H9 (cell line): ENCODE data around the gene LOC128125822.

Experiments used
- DNase-seq: peaks from one replicate; pipeline ENCODE4 v3.0.0-alpha.2; 2017
- H2AFZ ChIP-seq: one replicate; pipeline ENCODE4 v1.6.1; 2013; ENCODE audit warnings: mild to moderate bottlenecking, low read length, control low read depth, moderate library complexity
- H2AK5ac ChIP-seq: 2 replicates; pipeline ENCODE4 v1.6.1; 2013; ENCODE audit warnings: low read length, control low read depth, mixed read lengths; ENCODE audit not compliant: insufficient read length
- H2BK120ac ChIP-seq: one replicate; pipeline ENCODE4 v1.6.1; 2013; ENCODE audit warnings: low read depth, mild to moderate bottlenecking, low read length, control low read depth, inconsistent platforms; ENCODE audit not compliant: poor library complexity, severe bottlenecking
- H2BK12ac ChIP-seq: 2 replicates; pipeline ENCODE4 v1.6.1; 2013; ENCODE audit warnings: low read length, control low read depth, mixed read lengths, low read depth; ENCODE audit not compliant: insufficient read length
- H2BK15ac ChIP-seq: 2 replicates; pipeline ENCODE4 v1.6.1; 2013; ENCODE audit warnings: low read depth, low read length, control low read depth
- H2BK20ac ChIP-seq: one replicate; pipeline ENCODE4 v1.6.1; 2013; ENCODE audit warnings: low read depth, mild to moderate bottlenecking, low read length, control low read depth, inconsistent platforms; ENCODE audit not compliant: poor library complexity, severe bottlenecking
- H2BK5ac ChIP-seq: 2 replicates; pipeline ENCODE4 v1.6.1; 2013; ENCODE audit warnings: low read length, control low read depth, mixed read lengths; ENCODE audit not compliant: insufficient read length
- H3K14ac ChIP-seq: 2 replicates; pipeline ENCODE4 v1.6.1; 2013; ENCODE audit warnings: low read length, control low read depth; ENCODE audit not compliant: insufficient read depth
- H3K18ac ChIP-seq: 2 replicates; pipeline ENCODE4 v1.6.1; 2013; ENCODE audit warnings: low read depth, mild to moderate bottlenecking, mixed read lengths, low read length, control low read depth; ENCODE audit not compliant: insufficient read length
- H3K23ac ChIP-seq: 2 replicates; pipeline ENCODE4 v1.6.1; 2013; ENCODE audit warnings: low read length, control low read depth, mixed read lengths, low read depth; ENCODE audit not compliant: insufficient read length
- H3K23me2 ChIP-seq: 2 replicates; pipeline ENCODE4 v1.6.1; 2013; ENCODE audit warnings: low read depth, mild to moderate bottlenecking, mixed read lengths, low read length, control low read depth; ENCODE audit not compliant: insufficient read length, poor library complexity, severe bottlenecking
- H3K27ac ChIP-seq: 2 replicates; pipeline ENCODE4 v1.5.1; 2013; ENCODE audit warnings: low read length, control low read depth, mixed read lengths, low read depth; ENCODE audit not compliant: insufficient read length
- H3K27me3 ChIP-seq: 2 replicates; pipeline ENCODE4 v1.6.1; 2013; ENCODE audit warnings: low read length, control low read depth, inconsistent platforms; ENCODE audit not compliant: insufficient read depth
- H3K4ac ChIP-seq: 2 replicates; pipeline ENCODE4 v1.6.1; 2013; ENCODE audit warnings: low read depth, mild to moderate bottlenecking, control low read depth, inconsistent platforms, low read length, moderate library complexity
- H3K4me1 ChIP-seq: 2 replicates; pipeline ENCODE4 v1.6.1; 2013; ENCODE audit warnings: low read length, control low read depth, inconsistent platforms; ENCODE audit not compliant: insufficient read depth
- H3K4me2 ChIP-seq: 2 replicates; pipeline ENCODE4 v1.6.1; 2013; ENCODE audit warnings: low read length, control low read depth, mixed read lengths; ENCODE audit not compliant: insufficient read length, insufficient read depth
- H3K56ac ChIP-seq: 2 replicates; pipeline ENCODE4 v1.6.1; 2013; ENCODE audit warnings: low read depth, mild to moderate bottlenecking, mixed read lengths, low read length, control low read depth; ENCODE audit not compliant: insufficient read length
- H3K79me1 ChIP-seq: 2 replicates; pipeline ENCODE4 v1.6.1; 2013; ENCODE audit warnings: low read depth, mild to moderate bottlenecking, moderate library complexity, low read length, control low read depth, inconsistent platforms; ENCODE audit not compliant: insufficient read depth, poor library complexity, severe bottlenecking
- H3K79me2 ChIP-seq: 2 replicates; pipeline ENCODE4 v1.6.1; 2013; ENCODE audit warnings: low read length, control low read depth, inconsistent platforms; ENCODE audit not compliant: insufficient read depth
- H3K9ac ChIP-seq: 2 replicates; pipeline ENCODE4 v1.6.1; 2013; ENCODE audit warnings: low read length, control low read depth, mixed read lengths; ENCODE audit not compliant: insufficient read length; ENCODE audit errors: extremely low read depth
- H3K9me3 ChIP-seq: one replicate; pipeline ENCODE4 v1.6.1; 2013; ENCODE audit warnings: low read depth, low read length, inconsistent platforms; ENCODE audit not compliant: control insufficient read depth
- H3T11ph ChIP-seq: one replicate; pipeline ENCODE4 v1.6.1; 2013; ENCODE audit warnings: mild to moderate bottlenecking, low read length, control low read depth, inconsistent platforms
- H4K20me1 ChIP-seq: one replicate; pipeline ENCODE4 v1.6.1; 2013; ENCODE audit not compliant: control insufficient read depth, insufficient read length, insufficient read depth
- H4K5ac ChIP-seq: 2 replicates; pipeline ENCODE4 v1.6.1; 2013; ENCODE audit warnings: low read depth, mild to moderate bottlenecking, mixed read lengths, low read length, control low read depth; ENCODE audit not compliant: insufficient read length
- H4K8ac ChIP-seq: replicated peaks from 2 replicates; pipeline ENCODE4 v1.6.1; 2013; ENCODE audit warnings: low read length, control low read depth, mixed read lengths, low read depth; ENCODE audit not compliant: insufficient read length
- H4K91ac ChIP-seq: 2 replicates; pipeline ENCODE4 v1.6.1; 2013; ENCODE audit warnings: low read depth, mild to moderate bottlenecking, moderate library complexity, mixed read lengths, low read length, control low read depth; ENCODE audit not compliant: insufficient read length
- H3K27ac Mint-ChIP-seq, 3 experiments: 2 replicates in 2 of 3; 3 replicates in 1 of 3; pipeline ENCODE4 v1.8.0; 2020 to 2021; ENCODE audit warnings: mixed read lengths in 3 of 3, mild to moderate bottlenecking in 1 of 3, moderate library complexity in 1 of 3
- H3K27me3 Mint-ChIP-seq: 2 replicates; pipeline ENCODE4 v1.8.0; 2021; ENCODE audit warnings: low read depth, mild to moderate bottlenecking, moderate library complexity, mixed read lengths
- H3K36me3 Mint-ChIP-seq, 3 experiments: 2 replicates in 2 of 3; 3 replicates in 1 of 3; pipeline ENCODE4 v1.8.0; 2020 to 2021; ENCODE audit warnings: low read depth in 3 of 3, mixed read lengths in 3 of 3; ENCODE audit not compliant: insufficient read depth in 1 of 3
- H3K4me1 Mint-ChIP-seq, 2 experiments: 2 replicates each; pipeline ENCODE4 v1.8.0; 2020; ENCODE audit warnings: mixed read lengths in 2 of 2
- H3K4me3 Mint-ChIP-seq, 2 experiments: 2 replicates in 1 of 2; 3 replicates in 1 of 2; pipeline ENCODE4 v1.8.0; 2020 to 2021; ENCODE audit warnings: mild to moderate bottlenecking in 2 of 2, mixed read lengths in 2 of 2, moderate library complexity in 1 of 2
- H3K9me3 Mint-ChIP-seq, 2 experiments: 2 replicates in 1 of 2; 3 replicates in 1 of 2; pipeline ENCODE4 v1.8.0; 2020; ENCODE audit warnings: mild to moderate bottlenecking in 2 of 2, mixed read lengths in 2 of 2, moderate library complexity in 1 of 2
- TF ChIP-seq, protein P1 (sequence below): fragments of 200-600 bp; sonication (generic); conservative IDR thresholded peaks from 3 replicates; pipeline ENCODE4 v1.8.0; 2021; ENCODE audit warnings: antibody characterized with exemption, mild to moderate bottlenecking

Gene LOC128125822

DNA sequence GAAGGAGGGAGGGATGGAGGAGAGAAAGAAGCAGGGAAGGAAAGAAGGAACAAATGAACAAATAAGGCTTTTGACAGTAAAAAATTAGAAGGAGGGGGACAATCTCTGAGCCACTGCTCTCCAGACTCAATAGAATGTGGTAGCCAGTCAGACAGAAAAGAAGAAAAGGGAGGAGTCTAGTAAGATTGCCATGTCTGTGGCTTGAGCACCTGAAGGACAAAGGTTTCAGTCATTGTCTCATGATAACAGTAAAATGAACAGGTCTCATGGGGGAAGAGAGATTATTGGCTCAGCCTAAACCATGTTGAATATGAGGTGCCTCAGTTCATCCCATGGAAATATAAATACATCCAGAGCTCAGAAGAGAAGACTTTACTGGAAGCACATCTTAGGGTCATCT lies 14.0 kb upstream of the LOC128125822 start:
- H3K23me2 ChIP-seq, result no peaks in the 10 kb centered on the region
- no peak overlapping the region for H3K4me3 Mint-ChIP-seq
- no peaks in the 10 kb centered on the region for H3K36me3 Mint-ChIP-seq

More for the DNA sequence above, 14.0 kb upstream of the LOC128125822 start:
- Histone ChIP-seq H3K4ac (no peak overlapping the region), H3K4me2 (no peak overlapping the region), H2BK5ac (no peak overlapping the region), H4K5ac (no peak overlapping the region), H2AK5ac (no peak overlapping the region), H3K79me2 (no peaks in the 10 kb centered on the region), H4K20me1 (no peaks in the 10 kb centered on the region), H4K91ac (no peak overlapping the region), H3K56ac (no peak overlapping the region), H3K79me1 (no peaks in the 10 kb centered on the region), H3K18ac (no peak overlapping the region), H2BK15ac (no peak overlapping the region), H3K27me3 (no peaks in the 10 kb centered on the region), H3K4me1 (no peaks in the 10 kb centered on the region), H3K27ac (no peak overlapping the region), H3K14ac (no peak overlapping the region), H2AFZ (no peak overlapping the region), H3T11ph (no peak overlapping the region), H2BK12ac (no peak overlapping the region), H2BK20ac (no peak overlapping the region), H3K9ac (no peak overlapping the region), H2BK120ac (no peak overlapping the region), H4K8ac (no peak overlapping the region), H3K9me3 (no peaks in the 10 kb centered on the region), H3K23ac (no peak overlapping the region)
- no peaks in the 10 kb centered on the region for H3K9me3 Mint-ChIP-seq
- no peak for DNase-seq
- TF ChIP-seq, protein P1, sequence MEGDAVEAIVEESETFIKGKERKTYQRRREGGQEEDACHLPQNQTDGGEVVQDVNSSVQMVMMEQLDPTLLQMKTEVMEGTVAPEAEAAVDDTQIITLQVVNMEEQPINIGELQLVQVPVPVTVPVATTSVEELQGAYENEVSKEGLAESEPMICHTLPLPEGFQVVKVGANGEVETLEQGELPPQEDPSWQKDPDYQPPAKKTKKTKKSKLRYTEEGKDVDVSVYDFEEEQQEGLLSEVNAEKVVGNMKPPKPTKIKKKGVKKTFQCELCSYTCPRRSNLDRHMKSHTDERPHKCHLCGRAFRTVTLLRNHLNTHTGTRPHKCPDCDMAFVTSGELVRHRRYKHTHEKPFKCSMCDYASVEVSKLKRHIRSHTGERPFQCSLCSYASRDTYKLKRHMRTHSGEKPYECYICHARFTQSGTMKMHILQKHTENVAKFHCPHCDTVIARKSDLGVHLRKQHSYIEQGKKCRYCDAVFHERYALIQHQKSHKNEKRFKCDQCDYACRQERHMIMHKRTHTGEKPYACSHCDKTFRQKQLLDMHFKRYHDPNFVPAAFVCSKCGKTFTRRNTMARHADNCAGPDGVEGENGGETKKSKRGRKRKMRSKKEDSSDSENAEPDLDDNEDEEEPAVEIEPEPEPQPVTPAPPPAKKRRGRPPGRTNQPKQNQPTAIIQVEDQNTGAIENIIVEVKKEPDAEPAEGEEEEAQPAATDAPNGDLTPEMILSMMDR, result no peak
- 0 out of 4 replicates have a peak, but pooled peaks cover 0 to 3% of the 10 kb centered on the region in 2 experiments for H3K4me1 Mint-ChIP-seq
- H3K27me3 Mint-ChIP-seq, result no peaks in the 10 kb centered on the region
- no peak overlapping the region for H3K27ac Mint-ChIP-seq
